ACHN (cell line): ENCODE results near the gene RNF217.
"Not testable (repeated sequence)": the region's sequence is repeated elsewhere in the genome, so short reads cannot be mapped to it uniquely, and the experiment has no call there.

Experiments used
- DNase-seq: peaks from one replicate; pipeline ENCODE4 v3.0.0-alpha.2; 2015
- in situ Hi-C: cut with HindIII; loops from 2 replicates; pipeline ENCODE4 v1.10.0; 2017; ENCODE audit warnings: low sequenced_read_pairs, low pct_ligation_motif_present, low pct_unique_long_range_greater_than_20kb

RNF217 gene

GRCh38 chr6:125075073-125075472 is 112.8 kb downstream of the RNF217 start:
- DNase-seq, in situ Hi-C loops: not testable (repeated sequence)

GRCh38 chr6:125075741-125076481 is 113.7 kb downstream of the RNF217 start:
- in situ Hi-C loops, result no loop called here
- no peak for DNase-seq

- DNase-seq, result no peak
- in situ Hi-C loops, result no loop called here
Measured at GRCh38 chr6:125076482-125076742, 114.2 kb downstream of the RNF217 start.

- in situ Hi-C loops, result no loop called here
- DNase-seq, result no peak
Measured at GRCh38 chr6:125077453-125077852, 115.2 kb downstream of the RNF217 start.

- in situ Hi-C loops, result no loop called here
- DNase-seq, result no peak
Measured at GRCh38 chr6:125078602-125079321, 116.5 kb downstream of the RNF217 start.

- in situ Hi-C loops, result no loop called here
- no peak for DNase-seq
Measured at GRCh38 chr6:125082908-125083683, 120.9 kb downstream of the RNF217 start.

GRCh38 chr6:125083684-125083990 is 121.4 kb downstream of the RNF217 start:
- in situ Hi-C loops, result no loop called here
- DNase-seq, result no peak

- in situ Hi-C loops, result no loop called here
- DNase-seq, result no peak
Measured at GRCh38 chr6:125086716-125087115, 124.5 kb downstream of the RNF217 start.

- DNase-seq, result no peak
- in situ Hi-C loops, result no loop called here
Measured at GRCh38 chr6:125088963-125089362, 126.7 kb downstream of the RNF217 start.

- in situ Hi-C loops, result no loop called here
- DNase-seq, result no peak
Measured at GRCh38 chr6:125094563-125094962, 132.3 kb downstream of the RNF217 start.

GRCh38 chr6:125095580-125096301 is 133.5 kb downstream of the RNF217 start:
- DNase-seq, result no peak
- in situ Hi-C loops, result no loop called here

GRCh38 chr6:125097186-125097585 is 134.9 kb downstream of the RNF217 start:
- in situ Hi-C loops, result no loop called here
- no peak for DNase-seq

- in situ Hi-C loops, result no loop called here
- DNase-seq, result no peak
Measured at GRCh38 chr6:125098253-125098652, 136.0 kb downstream of the RNF217 start.

GRCh38 chr6:125099211-125100073 is 137.2 kb downstream of the RNF217 start:
- peak; percentile 73 for DNase-seq
- in situ Hi-C loops, result loop anchor here (25.0 kb wide), 1 partner anchor 237 kb away; no protein-coding TSS in a partner anchor

- in situ Hi-C loops, result loop anchor here (25.0 kb wide), 1 partner anchor 238 kb away; no protein-coding TSS in a partner anchor
- no peak for DNase-seq
Measured at GRCh38 chr6:125100074-125100652, 137.9 kb downstream of the RNF217 start.

GRCh38 chr6:125101128-125101527 is 138.9 kb downstream of the RNF217 start:
- DNase-seq, result no peak
- in situ Hi-C loops, result loop anchor here (25.0 kb wide), 1 partner anchor 239 kb away; no protein-coding TSS in a partner anchor

GRCh38 chr6:125101631-125102030 is 139.4 kb downstream of the RNF217 start:
- in situ Hi-C loops, result loop anchor here (25.0 kb wide), 1 partner anchor 239 kb away; no protein-coding TSS in a partner anchor
- DNase-seq, result no peak

GRCh38 chr6:125102411-125102810 is 140.2 kb downstream of the RNF217 start:
- in situ Hi-C loops, result loop anchor here (25.0 kb wide), 1 partner anchor 240 kb away; no protein-coding TSS in a partner anchor
- no peak for DNase-seq
